CD4-positive, alpha-beta T cell treated with Interleukin-2 at 100 ng/mL for 4 hours (primary cell): Measurements from ENCODE around the gene STH.

Source experiments
- DNase-seq: peaks from one replicate; pipeline ENCODE4 v3.0.0-alpha.2; 2020; ENCODE audit warnings: low spot score

The STH gene

GRCh38 chr17:45967378-45967777 is 31.7 kb upstream of the STH start:
- no peak for DNase-seq

- no peak for DNase-seq
Observed at GRCh38 chr17:45968732-45969131, 30.3 kb upstream of the STH start.

GRCh38 chr17:45969726-45970125 is 29.3 kb upstream of the STH start:
- DNase-seq, result no peak

- DNase-seq, result no peak
Observed at GRCh38 chr17:45970659-45971058, 28.4 kb upstream of the STH start.

- DNase-seq, result no peak
Observed at GRCh38 chr17:45971698-45972141, 27.3 kb upstream of the STH start.

- DNase-seq, result no peak
Observed at GRCh38 chr17:45972531-45972930, 26.5 kb upstream of the STH start.

- no peak for DNase-seq
Observed at GRCh38 chr17:45973099-45973780, 25.8 kb upstream of the STH start.

GRCh38 chr17:45973946-45974859 is 24.8 kb upstream of the STH start:
- no peak for DNase-seq

GRCh38 chr17:45974916-45975630 is 24.0 kb upstream of the STH start:
- no peak for DNase-seq

GRCh38 chr17:45975640-45976295 is 23.3 kb upstream of the STH start:
- DNase-seq, result no peak

- DNase-seq, result no peak
Observed at GRCh38 chr17:45976391-45976754, 22.7 kb upstream of the STH start.

GRCh38 chr17:45976755-45977505 is 22.1 kb upstream of the STH start:
- DNase-seq, result no peak

- no peak for DNase-seq
Observed at GRCh38 chr17:45977506-45977824, 21.6 kb upstream of the STH start.

GRCh38 chr17:45977976-45978626 is 20.9 kb upstream of the STH start:
- DNase-seq, result no peak

- no peak for DNase-seq
Observed at GRCh38 chr17:45979137-45979536, 19.9 kb upstream of the STH start.

- DNase-seq, result no peak
Observed at GRCh38 chr17:45980855-45981254, 18.2 kb upstream of the STH start.

- DNase-seq, result no peak
Observed at GRCh38 chr17:45981306-45981705, 17.7 kb upstream of the STH start.

- no peak for DNase-seq
Observed at GRCh38 chr17:45982791-45983613, 16.0 kb upstream of the STH start.

- no peak for DNase-seq
Observed at GRCh38 chr17:45983614-45984310, 15.3 kb upstream of the STH start.

- no peak for DNase-seq
Observed at GRCh38 chr17:45984368-45984767, 14.7 kb upstream of the STH start.
